ENCODE data around the gene MTG2.

MTG2 gene

DNA sequence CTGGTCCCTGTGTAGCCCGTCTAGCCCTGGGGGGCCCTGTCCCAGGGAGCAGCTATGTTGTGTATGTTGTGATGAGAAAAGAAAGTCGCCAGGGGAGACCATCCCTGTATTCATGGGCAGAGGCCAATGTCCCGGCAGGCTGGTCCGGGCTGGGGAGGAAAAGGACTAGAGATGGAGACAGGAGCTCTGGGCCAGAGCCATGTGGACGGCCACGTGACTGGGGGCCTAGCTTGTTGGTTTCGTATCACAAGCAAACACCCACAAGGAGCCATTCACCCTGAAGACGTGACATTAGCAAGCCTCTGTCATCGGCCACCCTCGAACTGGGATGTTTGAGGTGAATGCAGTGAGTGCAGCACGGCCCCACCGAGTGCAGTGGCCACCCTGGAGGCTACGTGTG is 40.1 kb downstream of the MTG2 start:
- DNase-seq, result no peak

- DNase-seq, result no peak
Measured at GRCh38 chr20:62223571-62223970, 40.7 kb downstream of the MTG2 start.

GRCh38 chr20:62224113-62224855 is 41.5 kb downstream of the MTG2 start:
- DNase-seq, result no peak

- DNase-seq, result no peak
Measured at GRCh38 chr20:62225026-62225425, 42.2 kb downstream of the MTG2 start.

- no peak for DNase-seq
Measured at GRCh38 chr20:62225820-62226635, 43.2 kb downstream of the MTG2 start.

DNA sequence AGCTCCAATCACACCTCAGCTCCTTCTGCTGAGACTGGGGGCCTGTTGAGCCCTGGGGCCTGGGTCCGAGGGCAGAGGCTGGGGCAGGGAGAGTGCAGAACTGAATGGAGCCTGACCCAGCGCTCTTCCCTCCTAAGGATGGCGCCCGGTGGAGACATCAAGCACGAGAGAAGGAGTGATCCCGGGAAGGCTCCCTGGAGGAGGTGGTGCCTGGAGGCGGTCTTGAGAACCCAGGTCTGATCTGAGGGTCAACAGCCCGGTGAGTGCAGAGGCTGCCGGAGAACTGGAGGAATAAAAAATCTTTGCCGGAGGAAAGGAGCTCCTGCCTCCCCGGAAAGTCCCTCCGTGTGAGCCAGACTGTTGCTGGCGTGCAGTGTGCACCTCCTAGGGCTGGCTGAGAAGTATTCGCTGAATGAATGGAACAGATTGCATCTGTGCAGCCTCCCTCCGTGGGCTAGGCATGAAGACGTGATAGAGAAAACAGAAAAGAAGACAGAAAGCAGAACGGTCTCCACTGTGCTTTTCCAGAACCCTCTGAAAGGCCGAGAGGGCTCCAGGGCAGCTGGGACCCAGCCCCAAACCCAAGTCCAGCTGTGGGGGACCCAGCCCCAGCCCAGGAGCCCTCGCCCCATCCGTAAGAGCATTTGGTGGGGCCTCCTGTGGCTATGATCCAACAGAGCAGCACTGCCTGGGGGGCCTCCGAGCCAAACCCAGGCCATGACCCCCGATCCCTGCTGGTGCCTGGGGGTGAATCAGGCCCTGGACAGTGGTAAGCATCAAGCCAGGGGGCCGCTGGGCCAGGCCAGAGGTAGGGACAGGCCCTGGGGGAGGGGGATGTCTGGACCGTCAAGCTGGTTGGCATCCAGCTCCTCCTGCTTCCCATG is 44.1 kb downstream of the MTG2 start:
- no peak for DNase-seq

GRCh38 chr20:62227591-62227976 is 44.8 kb downstream of the MTG2 start:
- no peak for DNase-seq

DNA sequence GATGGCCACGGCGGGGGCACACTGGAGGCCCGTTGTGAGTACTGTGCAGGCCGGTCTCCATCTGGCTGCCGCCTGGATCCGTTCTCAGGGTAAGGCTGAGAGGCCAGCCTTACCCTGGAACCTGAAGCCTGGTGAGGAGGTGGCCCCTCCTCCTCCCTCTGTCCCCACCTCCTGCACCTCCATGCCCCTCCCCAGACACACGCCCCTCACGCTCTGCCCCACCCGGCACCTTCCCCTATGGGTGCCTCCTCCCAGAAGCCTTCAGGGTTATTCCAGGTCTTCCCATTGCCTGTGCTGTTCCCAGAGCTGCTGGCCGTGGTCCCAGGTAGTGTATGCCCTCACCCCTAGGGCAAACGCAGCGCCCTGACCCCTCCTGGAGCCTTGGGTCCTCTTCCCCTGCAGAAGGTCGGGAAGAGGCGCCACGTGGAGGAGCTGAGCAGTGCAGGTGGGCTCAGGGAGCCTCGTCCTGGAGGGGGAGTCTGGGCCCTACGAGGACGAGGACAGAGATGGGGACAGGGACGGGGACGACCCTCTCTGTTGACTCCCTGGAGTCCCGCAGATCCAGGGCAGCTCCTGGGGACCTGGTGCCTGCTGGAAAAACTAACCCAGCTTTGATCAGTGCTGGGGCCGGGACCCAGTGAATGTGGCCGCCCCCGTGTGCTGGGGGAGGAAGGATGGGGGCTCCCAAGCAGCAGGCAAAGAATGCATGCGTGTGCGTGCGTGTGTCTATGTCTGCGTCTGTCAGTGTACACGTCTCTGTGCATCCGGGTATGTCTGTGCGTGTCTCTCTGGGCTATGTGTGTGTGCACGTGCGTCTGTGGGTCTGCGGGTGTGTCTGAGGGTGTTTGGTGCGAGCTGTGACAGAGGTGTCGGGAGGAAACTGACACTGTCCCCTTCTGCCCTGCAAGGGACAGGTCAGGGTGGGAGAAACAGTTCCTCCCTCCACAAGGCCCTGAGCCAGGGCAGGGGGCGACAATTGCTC is 45.4 kb downstream of the MTG2 start:
- no peak for DNase-seq

DNA sequence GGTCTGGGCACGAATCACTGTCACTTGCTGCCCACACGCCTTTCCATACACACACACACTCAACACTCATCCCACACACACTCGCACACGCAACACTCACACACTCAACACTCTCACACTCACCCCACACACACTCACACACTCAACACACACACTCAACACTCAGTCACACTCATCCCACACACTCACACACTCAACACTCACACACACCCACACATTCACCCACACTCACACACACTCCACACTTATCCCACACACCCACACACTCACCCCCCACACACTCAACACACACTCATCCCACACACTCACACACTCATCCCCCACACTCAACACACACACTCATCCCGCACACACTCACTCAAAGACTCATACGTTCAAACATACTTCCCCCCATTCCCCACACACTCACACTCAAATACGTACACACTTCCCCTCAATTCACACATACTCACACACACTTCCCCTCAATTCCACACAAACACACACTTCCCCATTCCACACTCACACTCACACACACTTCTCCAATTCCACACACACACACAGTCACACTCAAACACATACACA is 46.2 kb downstream of the MTG2 start:
- DNase-seq, result no peak

DNA sequence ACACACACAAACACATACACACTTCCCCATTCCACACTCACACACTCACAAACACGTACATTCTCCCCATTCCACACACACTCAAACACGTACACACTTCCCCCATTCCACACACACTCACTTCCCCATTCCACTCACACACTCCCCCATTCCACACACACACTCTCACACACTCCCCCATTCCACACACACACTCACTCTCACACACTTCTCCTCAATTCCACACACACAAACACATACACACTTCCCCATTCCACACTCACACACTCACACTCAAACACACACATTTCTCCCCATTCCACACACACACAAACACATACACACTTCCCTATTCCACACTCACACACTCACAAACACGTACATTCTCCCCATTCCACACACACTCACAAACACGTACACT is 46.8 kb downstream of the MTG2 start:
- DNase-seq, result no peak

- DNase-seq, result no peak
Measured at GRCh38 chr20:62230276-62230675, 47.4 kb downstream of the MTG2 start.

DNA sequence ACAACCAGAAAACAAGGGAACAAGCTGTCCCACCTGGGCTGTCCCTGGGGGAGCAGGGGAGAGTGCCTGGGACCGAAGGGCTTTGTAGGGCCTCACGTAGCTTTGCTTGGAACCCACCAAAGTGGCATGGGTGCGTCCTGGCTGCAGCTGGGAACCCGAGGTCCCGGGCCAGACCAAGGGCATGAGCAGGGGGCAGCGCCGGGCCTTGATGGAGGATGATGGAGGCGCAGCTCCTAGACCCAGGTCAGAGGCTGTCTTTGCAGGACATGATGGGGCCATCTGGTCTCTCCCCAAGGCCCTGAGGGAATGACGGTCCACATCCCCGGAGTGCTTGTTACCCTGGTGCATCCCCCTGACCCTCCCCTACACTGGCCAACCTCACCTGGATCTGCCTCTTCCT is 47.9 kb downstream of the MTG2 start:
- no peak for DNase-seq

- no peak for DNase-seq
Measured at GRCh38 chr20:62231292-62231691, 48.5 kb downstream of the MTG2 start.

DNA sequence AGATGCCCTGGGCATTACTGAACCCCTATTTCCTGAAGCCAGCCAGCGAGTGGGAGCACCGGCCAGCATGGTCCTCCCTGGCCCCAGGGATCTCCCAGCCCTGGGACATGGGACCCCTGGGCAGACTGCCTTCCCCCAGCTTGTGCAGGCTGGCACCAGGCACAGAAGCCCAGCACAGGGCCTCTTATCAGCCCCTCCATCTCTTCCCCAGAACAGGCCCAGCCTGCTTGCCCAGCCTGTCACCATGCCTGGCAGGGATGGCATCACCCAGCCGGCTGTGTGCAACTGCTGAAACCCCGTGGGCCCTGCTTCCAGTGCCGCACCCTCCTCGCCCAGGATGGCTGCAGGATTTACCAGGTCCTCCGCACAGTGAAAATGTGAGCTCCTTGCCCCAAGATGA is 49.4 kb downstream of the MTG2 start:
- DNase-seq, result no peak

GRCh38 chr20:62232770-62233645 is 50.2 kb downstream of the MTG2 start:
- no peak for DNase-seq

- no peak for DNase-seq
Measured at GRCh38 chr20:62233684-62234083, 50.9 kb downstream of the MTG2 start.

DNA sequence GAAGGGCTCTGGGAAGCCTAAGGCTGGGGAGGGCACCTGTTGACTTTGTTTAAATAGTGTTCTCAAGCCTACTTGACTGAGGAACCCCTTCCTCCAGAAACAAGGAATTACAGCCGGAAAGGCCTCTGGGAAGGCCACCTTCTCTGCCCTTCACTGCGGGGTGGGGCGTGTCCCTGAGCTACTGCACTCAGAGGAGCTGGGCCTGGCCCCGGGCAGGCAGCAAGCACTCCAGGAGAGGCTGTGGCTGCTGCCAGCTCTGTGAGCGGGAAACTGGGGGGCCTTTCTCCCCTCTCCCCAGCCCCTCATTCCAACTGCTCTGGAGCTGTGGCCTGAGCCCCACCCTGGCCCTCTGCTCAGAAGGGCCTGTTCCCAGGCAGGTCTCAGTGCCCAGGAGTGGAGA is 51.5 kb downstream of the MTG2 start:
- no peak for DNase-seq

DNA sequence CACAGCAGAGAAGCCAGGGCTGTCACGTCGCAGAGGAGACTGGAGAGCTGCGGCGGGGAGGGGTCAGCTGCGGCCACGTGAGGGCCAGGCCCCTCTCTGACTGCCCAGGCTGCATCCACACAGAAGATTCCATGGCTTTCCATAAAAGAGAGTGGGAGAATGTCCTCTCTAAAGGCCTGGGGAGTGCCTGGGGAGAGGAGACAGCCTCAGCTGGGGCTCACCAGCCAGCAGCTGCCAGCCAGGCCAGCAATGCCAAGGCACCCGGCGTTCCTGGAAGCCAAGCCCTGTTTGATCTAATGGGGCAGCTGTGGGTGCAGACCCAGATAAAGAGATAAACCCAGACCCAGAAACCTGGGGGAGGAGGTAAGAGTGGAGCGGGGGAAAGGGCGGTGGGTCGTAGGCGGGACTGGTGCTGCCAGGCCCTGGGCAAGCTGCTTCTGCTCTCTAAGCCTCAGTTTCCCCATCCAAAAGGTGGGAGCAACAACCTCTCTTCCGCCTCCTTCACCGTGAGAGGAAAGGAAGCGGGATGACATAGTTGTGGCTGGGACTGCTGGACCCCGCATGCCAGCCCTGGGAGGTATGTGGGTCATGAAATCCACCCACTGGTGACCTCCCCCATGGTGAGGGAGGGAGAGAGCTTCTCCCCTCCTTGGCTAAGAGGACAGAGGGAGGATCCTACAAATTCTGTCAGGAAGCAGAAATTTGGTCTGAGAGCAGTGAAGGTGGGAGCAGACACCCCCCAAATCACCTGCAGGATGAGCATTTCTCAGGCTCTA is 52.4 kb downstream of the MTG2 start:
- DNase-seq, result no peak

- no peak for DNase-seq
Measured at GRCh38 chr20:62235777-62236157, 52.9 kb downstream of the MTG2 start.

DNA sequence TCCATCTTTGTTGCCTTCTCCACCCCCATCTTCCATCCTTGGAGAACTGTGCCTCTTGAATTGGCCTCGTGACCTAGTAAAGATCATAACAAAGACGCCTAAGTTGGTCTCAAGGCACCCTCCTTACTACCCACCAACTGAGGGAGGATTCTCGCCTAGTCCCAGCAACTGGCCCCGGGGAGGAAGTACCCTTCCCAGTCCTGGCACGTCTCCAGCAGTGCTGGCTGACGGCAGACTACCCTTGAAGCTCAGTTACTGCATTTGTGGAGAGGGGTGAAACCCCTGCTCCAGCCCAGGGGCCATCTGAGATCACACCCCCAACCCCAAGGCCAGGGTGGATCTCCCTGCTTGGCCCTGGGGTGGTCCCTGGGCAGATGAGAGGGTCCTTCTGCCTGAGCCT is 53.4 kb downstream of the MTG2 start:
- DNase-seq, result no peak
